Measurements from ENCODE around the gene DUOX1.
"Not testable (repeated sequence)": the region's sequence is repeated elsewhere in the genome, so short reads cannot be mapped to it uniquely, and the experiment has no call there.

DUOX1 gene

DNA sequence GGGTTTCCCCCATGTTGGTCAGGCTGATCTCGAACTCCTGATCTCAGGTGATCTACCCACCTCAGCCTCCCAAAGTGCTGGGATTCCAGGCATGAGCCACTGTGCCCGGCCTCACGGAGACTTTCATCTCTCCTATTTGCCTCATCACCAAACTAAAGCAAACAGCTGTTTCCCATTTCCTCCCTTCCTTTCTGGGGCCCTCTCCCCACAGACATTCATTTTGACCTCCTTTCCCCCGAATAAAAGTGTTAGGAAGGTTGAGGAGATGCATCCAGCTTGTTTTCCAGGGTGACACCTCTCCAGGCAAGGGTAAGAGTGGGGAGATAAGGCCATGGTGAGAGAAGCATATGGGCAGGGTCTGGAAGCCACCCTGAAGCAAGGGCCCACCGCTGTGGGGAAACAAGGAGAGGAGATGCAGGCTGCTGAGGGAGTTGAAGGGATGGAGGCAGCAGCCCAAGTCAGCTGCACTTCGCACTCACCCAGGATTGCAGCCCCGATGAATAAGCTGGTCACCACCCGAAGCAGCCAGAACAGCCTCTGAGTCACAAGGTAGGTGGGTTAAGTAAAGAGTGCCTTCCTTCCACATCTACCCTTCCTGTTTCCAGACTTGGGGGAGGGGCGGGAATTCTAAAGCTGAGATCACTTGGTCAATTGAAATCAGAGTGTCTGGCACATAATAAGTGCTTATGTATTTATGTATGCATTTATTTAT lies 7.9 kb upstream of the DUOX1 start:
- DNase-seq (ENCODE audit: low read depth, low spot score) = no peak

DNA sequence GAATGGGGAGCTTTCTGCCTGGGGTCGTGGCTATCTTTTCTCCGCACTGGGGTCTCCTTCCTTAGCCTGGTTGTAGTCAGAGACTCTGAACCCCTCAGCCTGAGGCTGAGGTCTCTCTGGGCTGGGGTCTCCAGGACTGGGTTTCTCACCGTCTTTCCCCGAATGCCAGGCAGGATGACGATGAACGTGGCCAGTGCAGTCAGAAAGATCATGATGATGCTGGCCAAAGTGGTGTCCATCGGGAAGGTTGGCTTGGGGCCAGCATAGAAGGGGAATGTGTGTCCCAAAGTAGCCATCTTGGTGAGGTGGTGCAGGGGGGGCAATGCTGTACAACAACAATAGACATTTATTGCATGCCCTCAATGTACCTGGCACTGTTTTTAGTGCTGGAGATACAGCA lies 7.1 kb upstream of the DUOX1 start:
- DNase-seq (ENCODE audit: low read depth, low spot score) = no peak

DNA sequence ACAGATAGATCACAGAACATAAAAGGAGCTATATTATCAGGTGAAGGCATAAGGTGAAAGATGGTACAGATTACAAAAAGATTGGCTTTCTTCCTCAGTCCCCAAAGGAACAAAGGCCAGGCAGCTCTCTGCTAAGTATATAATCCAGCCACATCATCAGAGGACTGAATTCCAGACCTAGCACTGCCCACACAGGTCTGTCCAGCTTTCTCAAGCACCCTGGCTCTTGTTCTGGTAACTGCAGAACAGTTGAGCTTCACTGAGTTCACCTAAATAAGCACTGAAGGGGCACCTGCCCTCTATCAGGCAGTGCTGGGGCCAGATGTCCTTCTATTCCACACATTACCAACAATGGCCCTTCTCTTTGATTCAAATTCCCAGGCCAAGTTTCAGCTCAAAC lies 6.4 kb upstream of the DUOX1 start:
- no peak for DNase-seq (ENCODE audit: low read depth, low spot score)

DNA sequence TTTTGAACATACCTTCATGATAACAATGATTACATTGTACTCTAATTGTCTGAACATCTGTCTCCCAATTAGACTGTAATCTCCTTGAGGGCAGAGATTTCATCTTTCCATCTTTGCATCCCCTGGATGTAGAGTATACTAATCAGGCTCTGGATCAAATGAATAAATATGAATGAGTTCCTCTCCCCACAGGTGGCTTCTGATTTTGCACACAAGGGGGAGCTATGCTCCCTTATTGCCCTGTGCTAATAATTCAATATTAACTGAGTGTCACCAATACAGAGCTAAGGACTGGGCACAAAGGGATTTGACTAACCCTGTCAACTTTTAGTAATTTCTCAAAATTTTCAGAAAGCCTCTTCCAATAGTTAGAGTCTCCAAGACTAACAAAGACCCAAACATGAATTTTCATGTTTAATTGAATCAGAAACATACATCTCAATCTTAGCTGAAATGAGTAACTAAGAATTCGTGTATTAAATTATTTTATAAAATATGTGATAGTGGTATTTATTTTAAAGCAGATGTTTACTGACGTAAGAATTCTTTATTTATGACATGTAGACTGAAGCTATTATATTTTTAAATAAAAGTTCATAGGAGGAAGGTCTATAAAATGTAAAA lies 3.1 kb upstream of the DUOX1 start:
- DNase-seq (ENCODE audit: low read depth, low spot score) = no peak

DNA sequence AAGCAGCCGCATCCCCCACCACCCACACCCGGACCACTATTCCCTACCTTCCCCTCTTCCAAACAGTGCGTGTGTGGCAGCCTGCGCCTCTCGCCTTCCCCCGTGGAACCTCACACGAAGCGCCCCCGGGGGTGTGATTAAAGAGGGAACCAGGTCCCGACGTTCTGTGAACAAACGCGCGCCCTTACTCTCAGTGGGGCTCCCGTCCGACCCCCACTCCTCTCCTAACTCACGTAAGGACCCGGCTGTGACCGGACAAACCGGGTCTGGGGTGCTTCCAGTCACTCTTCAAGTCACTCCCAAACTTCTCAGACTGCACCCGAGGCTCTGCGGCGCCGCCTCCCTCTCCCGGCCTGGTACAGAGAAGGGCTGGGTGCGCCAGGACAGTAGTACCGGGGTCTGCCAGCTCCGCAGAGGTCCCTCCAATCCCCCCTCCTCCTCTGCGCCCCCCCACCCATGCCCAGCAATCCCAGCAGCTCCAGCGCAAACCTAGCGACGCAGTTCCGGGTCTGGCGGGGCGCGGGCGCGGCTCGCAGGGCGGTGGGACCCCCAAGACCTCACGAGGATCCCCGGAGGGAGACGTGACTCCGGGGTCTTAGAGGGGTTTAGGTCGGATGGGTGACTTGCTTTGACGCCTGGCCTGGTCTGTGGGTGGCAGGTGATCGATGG lies 689 bp upstream of the DUOX1 start:
- DNase-seq (ENCODE audit: low read depth, low spot score) = no peak

DNA sequence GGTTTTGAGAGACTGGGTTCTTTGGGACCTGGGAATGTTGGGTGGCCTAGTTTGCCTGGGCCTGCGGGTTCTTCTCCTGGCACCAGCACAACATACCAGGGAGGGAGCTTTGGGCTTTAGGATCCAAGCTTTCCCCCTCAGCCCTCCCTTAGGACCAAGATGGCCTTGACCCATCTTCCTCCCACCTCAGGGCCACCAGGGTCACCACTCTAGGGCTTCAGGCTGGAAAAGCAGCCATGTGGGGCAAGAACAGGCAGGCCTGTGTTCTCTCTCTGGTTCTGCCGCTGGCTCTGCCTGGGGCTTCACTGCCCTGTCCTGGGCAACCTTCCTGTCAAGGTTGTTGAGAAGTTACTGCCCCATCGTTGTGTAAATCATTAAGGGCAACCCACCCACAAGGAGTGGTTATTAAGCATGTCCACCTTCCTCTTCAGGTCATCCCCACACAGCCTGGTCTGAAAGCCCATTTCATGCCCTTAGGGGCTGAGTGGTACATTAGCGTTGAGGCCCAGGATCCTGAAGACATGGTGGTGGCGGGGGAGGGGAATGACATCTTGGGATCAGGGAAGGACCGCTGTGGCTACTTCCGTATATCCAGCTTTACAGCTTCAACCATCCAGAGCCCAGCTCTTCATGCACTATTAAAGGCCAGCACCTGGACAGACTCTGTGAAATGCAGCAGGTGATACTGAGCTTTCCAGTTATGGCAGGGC lies 652 bp downstream of the DUOX1 start:
- DNase-seq (ENCODE audit: low read depth, low spot score) = no peak

DNA sequence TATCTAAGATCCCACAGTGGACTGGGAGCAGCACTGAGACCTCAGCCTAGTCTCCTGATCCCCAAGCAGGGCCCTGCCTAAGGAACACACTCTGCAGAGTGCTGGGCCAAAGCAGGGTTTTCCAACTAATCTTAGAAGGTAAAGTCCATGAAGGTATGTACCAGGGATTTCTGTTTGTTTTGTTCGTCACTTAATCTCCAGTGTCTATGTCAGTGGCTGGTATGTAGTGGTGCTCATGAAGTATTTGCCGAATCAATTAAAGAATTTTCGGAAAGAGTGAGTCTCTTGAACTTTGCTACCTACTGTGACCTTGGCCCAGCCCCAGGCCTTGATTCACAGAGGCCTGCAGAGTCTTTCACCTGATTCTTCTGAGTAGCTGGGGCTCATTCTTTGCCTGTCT lies 1.7 kb downstream of the DUOX1 start:
- DNase-seq (ENCODE audit: low read depth, low spot score) = no peak

DNA sequence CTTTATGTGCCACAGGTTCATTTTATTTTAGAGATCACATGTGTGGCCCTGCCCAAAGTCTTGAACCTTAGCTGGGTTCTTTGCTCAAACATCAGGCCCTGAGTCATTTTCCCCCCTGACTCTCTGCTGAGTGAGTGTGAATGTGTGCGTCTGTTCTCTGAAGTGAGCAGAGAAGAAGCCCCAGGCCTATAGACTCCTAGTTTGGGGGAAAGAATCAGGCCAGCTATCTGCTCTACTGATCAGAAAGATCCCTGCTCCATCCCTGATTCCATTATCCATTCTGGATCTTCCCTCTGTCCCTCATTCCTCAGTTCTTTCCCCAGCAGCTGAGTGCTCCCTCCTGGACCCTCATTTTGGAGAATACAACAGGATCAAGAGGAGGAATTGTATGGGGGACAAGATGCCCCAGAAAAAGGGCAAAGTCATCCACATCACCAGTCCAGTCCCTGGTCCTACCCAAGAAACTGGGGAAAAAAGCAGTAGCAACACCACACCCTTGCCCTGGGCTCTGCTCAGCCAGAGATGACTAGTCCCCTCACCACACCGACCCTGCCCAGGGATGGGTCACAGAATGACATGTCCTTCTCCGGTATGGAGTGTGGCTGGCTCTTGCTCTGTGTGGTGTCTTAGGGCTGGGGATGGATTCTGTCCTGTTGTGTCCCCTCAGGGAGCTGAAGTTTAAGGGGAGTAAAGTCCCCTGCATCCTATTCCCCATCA lies 3.2 kb downstream of the DUOX1 start:
- no peak for DNase-seq (ENCODE audit: low read depth, low spot score)

DNA sequence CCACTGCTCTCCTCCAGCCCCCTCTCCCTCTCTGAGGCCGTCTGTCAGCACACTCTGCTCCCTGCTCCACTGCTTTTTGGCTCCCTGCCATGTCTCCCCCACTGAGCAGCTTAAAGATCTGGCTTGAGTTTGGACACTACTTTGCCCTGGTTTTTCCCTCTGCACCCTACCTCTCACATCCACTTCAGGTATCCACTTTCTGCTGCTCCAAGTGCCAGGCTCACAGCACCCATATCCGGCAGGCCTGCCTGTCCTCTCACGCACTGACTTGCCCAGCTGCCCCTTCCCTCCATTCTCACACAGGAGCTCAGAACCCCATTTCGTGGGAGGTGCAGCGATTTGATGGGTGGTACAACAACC lies 3.7 kb downstream of the DUOX1 start:
- DNase-seq (ENCODE audit: low read depth, low spot score) = no peak

DNA sequence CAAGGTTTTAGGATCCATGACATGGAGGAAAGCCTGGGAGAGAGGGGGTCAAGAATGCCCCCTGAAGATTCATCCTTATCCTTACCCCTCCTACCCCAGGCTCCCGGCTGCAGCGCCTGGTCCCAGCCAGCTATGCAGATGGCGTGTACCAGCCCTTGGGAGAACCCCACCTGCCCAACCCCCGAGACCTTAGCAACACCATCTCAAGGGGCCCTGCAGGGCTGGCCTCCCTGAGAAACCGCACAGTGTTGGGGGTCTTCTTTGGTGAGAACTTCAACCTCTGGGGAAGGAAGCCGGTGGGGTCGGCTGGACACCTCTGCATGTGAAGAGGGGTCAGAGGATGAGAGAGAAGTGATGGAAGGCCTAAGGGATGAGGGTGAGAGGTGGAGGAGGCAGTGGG lies 4.3 kb downstream of the DUOX1 start:
- no peak for DNase-seq (ENCODE audit: low read depth, low spot score)

DNA sequence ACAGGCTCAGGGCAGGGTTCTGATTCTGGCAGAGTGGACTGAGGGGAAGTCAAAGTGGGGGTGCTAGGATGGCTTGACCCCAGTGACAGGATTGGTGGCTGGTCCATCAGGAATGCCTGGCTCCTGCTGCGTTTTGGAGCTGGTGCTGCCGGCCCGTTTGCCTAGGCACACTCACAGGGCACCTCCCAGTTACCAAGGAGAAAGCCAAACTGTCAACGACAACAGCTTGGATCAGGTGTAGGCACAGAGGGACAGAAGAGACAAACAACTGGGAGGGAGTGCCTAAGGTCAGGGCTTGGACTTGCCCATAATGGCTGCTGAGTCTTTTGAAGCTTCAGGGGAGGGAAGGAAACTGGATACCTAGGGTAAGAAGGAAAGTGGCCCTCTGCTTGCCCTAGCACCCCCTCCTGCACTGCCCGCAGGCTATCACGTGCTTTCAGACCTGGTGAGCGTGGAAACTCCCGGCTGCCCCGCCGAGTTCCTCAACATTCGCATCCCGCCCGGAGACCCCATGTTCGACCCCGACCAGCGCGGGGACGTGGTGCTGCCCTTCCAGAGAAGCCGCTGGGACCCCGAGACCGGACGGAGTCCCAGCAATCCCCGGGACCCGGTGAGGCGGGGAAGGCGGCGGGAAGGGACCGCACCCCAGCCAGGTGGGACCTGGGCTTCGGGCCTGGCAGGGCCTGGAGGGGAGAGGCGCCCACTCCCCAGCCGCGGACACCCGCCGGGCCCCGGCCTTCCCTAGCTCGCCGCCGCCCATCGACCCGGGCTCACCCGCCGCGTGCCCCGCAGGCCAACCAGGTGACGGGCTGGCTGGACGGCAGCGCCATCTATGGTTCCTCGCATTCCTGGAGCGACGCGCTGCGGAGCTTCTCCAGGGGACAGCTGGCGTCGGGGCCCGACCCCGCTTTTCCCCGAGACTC lies 5.1 kb downstream of the DUOX1 start:
- DNase-seq (ENCODE audit: low read depth, low spot score) = no peak

DNA sequence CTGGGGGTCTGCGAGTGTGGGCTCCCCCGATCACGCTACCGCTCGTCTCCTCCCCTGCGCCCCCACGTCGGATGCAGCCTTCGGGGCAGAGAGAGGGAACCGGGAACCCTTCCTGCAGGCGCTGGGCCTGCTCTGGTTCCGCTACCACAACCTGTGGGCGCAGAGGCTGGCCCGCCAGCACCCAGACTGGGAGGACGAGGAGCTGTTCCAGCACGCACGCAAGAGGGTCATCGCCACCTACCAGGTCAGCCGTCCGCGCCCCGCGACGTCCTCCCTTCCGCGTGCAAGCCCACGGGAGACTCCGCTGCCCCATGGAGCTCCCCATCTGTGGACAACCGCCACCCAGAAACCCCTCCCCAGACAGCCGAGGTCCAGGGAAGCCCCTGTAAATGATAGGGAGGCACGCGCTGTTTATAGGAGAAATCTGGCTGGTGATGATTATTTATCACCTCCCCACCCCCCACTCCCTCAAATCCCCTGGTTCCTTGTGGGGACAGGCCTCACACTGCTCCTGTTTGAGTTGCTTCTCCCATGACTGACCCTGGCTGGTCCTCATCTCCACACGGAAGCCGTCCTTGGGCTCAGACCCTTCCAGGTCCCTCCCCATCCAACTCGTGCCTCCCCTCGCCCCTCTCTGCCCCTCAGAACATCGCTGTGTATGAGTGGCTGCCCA lies 6.0 kb downstream of the DUOX1 start:
- DNase-seq (ENCODE audit: low read depth, low spot score) = not testable (repeated sequence)

DNA sequence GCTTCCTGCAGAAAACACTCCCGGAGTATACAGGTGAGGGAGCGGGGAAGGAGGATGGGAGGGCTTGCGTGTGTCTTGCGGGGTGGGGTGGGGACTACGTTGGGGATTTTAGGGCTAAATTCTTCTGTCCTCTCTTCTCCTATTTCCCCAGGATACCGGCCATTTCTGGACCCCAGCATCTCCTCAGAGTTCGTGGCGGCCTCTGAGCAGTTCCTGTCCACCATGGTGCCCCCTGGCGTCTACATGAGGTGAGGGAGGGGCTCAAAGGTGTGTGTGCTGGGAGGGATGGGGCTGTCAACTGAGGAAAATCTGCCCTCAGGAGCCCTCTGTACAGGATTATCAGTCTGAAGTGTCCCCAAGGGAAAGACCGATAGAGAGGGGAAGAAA lies 6.6 kb downstream of the DUOX1 start:
- no peak for DNase-seq (ENCODE audit: low read depth, low spot score)

DNA sequence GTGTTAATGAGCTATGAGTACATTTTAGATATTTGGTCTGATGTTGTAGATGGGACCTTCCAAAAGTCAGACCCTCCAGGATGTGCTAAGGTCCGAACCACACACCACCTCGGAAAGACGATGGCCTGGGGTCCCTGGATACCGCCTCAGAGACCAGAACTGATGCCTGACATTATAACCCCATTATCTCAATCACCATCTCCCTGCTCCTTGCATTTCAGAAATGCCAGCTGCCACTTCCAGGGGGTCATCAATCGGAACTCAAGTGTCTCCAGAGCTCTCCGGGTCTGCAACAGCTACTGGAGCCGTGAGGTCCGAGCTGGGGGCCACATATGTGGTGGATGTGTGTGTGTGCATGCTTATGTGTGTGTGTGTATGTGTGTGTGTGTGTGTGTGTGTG lies 7.9 kb downstream of the DUOX1 start:
- DNase-seq (ENCODE audit: low read depth, low spot score) = no peak

DNA sequence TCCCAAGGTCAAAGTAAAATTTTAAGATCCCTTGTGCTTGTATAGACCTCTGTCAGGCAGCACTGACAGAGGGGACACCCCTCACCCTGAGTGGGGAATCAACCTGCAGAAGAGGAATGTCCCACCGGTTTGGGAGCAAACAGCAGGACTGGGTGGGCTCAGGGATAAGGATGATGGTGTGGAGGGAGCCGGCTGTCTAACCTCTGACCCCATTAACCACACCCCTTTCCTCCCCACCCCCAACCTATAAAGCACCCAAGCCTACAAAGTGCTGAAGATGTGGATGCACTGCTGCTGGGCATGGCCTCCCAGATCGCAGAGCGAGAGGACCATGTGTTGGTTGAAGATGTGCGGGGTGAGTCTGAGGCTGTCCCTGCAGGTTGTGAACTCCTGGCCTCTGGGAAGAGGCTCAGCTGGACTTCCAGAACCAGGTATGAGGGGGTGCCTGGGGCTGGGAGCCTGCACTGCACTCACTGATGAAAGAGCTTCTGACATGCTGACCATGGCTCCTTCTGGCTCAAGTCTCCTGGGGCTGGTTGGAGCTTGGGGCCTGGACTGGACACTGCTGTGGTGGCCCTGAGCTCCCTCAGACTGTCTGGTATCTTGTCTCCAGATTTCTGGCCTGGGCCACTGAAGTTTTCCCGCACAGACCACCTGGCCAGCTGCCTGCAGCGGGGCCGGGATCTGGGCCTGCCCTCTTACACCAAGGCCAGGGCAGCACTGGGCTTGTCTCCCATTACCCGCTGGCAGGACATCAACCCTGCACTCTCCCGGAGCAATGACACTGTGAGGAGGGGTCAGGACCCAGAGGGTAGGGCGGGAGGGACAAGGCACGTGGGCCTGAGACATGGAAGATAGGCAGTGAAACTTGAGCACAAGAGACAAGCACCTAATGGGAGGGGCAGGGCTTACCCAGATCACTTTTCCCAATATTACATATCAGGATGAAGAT lies 9.3 kb downstream of the DUOX1 start:
- no peak for DNase-seq (ENCODE audit: low read depth, low spot score)

DNA sequence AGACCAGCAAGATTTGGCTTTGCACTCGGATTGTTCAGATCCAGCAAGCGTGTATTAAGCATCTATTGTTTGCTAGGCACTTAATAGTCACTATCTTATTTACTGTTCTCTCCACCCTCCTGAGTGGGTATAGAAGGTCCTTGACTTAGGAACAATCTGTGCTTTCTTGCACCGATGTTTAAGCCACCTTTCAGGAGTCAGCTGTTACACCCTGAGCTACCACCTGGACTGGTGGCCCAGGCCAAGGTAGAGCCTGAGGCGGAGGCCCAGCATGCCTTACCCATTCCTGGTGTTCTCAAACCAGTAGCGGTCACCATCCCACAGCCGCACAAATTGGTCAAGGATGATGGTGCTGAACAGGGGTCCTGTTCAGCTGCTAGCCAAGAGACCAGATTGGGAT lies 10.0 kb downstream of the DUOX1 start:
- DNase-seq (ENCODE audit: low read depth, low spot score) = no peak

DNA sequence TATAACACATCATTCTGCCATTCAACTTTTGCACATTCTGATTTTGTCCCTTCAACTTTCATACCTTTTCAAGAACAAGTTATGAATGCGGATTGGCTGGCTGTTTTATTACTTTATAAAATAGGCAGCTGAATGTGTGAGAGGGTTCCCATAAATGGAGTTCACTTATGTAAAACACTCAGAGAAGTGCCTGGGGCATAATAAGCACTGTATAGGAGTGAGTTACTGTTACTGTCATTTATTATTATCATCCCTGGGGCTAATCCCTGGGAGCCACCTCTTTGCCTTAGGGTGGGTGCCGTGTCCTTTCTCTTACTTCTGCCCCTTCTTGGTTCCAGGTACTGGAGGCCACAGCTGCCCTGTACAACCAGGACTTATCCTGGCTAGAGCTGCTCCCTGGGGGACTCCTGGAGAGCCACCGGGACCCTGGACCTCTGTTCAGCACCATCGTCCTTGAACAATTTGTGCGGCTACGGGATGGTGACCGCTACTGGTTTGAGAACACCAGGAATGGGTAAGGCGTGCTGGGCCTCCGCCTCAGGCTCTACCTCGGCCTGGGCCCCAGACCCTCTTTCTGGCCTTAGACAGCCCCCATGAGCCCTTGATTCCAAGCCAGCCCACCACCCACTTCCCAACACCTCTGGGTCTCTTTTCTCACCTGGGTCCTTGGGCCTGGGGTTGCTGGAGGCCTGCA lies 10.9 kb downstream of the DUOX1 start:
- no peak for DNase-seq (ENCODE audit: low read depth, low spot score)

DNA sequence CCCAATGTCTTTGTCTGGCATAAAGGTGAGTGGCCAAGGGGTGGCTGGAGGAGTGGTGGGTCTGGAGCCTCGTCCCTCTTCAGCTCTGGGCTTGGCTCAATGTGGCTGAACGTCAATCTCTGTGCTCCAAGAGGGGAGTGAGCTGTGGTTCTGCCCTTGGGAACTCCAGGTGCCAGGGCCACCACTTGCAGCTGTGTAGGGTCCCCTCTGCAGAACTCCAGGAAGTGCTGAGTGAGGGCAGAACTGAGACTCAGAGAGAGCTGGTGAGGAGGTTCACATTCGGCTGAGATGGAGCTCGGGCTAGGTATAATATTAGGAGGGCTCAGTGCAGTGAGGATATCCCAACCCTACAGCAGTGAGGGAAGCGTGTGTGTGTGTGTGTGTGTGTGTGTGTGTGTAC lies 11.6 kb downstream of the DUOX1 start:
- no peak for DNase-seq (ENCODE audit: low read depth, low spot score)

DNA sequence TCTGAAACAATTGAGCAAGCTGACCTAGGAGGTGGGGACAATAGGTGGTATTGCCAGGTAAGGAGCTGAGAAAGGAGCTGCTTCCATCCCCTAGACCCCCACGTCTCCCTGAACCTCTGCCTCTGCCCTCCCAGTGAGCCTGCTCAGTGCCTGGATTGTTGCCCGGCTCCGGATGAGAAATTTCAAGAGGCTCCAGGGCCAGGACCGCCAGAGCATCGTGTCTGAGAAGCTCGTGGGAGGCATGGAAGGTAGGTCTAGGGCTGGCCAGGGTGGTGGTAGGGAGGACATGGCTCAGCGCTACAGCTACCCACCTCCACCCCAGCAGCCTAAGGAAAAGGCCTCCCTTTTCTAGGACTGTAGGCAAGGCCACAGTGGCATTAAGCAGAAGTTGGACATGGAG lies 13.3 kb downstream of the DUOX1 start:
- no peak for DNase-seq (ENCODE audit: low read depth, low spot score)
